DMS79 (cell line): ENCODE results near the gene C3orf52.

ENCODE experiments used
- DNase-seq: peaks from one replicate; lab custom pipeline; 2025; lab: John Stamatoyannopoulos, UW

The C3orf52 gene

DNA sequence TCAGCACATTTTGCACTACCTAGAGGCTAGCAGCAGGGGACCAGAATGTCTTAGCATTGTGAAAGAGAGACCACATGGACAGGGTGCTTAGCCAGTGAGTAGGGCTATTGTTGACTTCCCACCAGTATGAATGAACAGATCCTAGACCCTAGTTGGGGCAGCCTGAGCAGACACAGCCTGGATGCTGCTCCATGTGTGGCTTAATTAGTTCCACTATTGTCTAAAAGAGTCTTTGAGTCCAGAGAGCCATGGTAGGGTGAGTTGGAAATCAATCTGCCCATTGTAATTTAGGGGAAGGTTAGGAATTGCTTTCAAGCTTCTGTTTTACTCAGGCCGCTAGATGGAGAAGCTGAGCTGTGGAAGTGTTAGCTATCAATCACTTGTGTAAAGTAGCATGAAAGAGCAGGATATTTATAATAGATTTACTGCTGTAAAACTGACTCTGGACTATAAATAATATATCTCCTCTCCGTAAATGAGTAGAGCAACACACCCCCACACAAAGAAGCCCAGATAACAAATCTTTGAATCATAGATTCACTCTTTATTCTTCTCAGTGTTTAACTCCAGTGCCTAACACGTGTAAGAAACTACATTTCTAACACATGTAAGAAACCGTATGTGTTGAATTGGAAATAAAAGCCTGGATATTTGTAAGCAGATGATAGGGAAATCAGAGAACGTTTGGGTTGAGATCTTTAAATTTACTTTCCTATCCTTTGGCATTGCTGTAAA is 50.9 kb downstream of the C3orf52 start:
- DNase-seq, result no peak

DNA sequence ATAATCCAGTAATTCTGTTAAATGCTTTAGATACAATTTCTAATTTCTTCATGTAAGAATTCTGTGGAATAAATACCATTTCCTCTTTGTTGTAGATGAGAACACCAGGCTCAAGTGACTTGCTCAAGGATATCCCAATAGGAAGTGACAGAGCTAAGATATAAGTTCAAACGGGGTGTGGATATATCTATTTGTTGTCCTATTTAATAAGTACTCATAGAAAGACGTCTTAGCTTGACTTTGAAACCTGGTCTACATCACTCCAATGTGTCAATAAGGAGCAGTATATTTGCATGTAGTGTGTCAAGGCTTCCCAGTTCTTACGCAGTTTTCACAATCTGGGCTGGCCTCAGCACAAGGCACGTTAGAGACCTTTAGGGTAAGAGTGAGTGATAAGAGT is 51.6 kb downstream of the C3orf52 start:
- DNase-seq, result no peak

DNA sequence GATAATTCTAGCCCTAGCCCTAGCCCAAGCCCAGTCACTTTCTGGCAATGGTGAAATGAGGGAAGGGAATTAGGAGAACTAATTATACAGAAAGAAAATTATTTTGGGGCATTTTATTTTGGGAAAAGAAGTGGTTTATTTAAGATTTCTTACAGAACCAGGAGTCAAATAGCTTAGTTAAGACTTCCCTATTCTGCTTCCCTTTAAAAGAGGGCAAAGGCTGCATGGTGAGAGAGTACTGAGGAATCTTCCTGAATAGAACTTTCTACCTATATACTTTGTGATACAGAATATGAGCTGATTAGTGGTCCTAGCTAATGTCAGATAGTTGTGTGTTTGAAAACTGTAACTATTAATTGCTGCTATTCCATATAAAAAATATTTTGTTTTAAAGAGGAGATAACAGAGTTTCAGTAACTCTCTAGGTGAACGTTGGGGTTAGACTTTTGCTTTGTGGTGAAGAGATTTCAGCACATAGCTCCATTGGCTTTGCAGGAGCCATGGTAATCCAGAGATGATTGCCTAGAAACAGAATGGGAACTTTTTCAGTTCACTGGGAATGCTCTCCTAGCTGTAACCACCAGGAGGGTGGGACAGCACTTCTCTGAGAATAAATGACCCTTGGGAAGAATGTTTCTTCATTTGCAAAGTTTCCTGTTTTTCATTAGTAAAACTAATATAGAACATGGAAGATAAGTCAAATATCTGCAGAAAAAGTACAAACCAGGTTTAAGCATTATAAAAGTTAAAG is 52.2 kb downstream of the C3orf52 start:
- DNase-seq, result no peak

DNA sequence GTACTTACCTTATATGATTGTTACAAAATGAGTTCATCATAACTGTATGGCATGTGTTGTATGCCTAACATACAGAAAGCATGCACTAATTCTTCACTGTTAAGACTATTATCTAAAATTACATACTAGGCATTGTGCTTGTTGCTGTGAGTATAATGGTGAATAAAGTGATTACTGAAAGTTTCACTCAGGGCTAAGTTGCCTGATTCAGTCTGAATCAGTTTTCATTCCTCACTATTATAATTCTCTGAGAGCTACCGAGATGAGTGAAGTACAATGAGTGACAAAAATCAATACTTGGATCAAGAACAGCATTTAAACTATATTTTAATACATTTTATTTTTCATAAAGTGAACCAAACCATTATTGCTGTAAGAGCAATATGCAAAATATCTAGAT is 54.4 kb downstream of the C3orf52 start:
- DNase-seq, result no peak

DNA sequence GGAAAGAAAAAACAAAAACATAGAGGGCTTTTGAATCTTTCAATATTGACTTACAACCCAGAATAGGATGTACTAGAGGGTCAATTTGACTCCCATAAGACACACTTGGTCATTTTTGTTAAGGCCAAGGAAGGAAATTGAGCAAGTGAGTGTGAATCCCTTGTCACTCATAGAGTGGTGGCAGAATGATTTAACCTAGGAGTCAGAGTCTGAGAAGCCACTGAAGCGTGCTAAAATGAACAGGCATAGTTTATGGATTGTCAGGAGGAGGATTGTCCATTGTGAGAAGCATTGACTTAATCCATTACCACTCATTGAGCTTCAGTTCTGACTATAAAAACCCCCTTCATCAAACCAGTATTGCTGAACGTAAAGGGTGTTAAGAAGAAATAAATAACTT is 55.1 kb downstream of the C3orf52 start:
- DNase-seq, result no peak

DNA sequence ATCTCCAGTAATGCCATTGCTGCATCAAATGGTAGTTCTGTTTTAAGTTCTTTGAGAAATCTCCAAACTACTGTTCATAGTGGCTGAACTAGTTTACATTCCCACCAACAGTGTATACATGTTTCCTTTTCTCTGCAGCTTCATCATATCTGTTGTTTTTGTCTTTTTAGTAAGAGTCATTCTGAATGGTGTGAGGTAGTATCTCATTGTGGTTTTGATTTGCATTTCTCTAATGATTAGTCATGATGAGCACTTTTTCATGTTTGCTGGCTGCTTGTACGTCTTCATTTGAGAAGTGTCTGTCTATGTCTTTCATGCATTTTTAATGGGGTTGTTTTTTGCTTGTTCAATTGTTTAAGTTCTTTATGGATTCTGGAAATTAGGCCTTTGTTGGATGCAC is 57.1 kb downstream of the C3orf52 start:
- no peak for DNase-seq

DNA sequence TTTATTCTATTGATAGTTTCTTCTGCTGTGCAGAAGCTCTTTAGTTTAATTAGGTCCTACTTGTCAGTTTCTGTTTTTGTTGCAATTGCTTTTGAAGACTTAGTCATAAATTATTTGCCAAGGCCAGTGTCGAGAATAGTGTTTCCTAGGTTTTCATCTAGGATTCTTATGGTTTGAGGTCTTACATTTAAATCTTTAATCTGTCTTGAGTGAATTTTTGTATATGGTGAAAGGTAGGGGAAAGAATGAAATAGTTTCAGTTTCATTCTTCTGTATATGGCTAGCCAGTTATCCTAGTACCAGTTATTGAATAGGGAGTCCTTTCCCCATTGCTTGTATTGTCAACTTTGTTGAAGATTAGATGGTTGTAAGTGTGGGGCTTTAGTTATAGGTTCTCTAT is 57.5 kb downstream of the C3orf52 start:
- DNase-seq, result no peak

DNA sequence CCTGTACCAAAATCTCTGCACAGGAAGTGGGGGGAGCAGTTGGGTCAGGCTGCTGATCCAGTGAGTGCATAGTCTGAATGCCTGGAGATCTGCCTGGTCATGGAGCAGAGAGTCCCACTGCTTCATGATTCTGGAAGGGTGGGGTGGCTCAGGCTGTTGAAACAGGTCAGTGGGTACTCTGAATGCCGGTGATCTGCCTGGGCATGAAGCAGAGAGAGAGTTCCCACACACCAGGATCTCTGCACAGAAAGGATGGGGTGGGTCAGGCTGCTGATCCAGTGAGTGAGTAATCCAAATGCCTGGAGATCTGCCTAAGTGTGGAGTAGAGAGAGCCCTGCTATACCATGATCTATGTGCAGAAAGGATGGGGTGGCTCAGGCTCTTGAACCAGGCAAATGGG is 62.9 kb downstream of the C3orf52 start:
- no peak for DNase-seq

DNA sequence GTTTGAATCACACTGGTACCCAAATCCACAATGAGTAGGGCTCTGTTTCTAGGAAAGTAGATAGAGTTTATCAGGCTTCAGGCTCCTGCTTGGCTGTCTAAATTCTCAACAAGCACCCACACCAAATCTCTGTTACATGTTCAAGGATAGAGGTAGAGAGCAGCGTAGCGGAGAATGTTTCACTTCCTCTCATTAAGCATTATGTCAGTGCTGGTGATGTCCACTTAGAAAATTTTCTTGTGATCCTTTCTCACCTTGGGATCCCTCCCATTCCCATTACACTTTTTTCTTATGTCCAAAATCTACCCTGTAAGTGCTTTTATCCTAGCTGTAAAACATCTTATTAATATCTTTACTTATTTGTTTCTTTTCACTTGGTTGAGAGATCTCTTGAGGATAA is 81.6 kb downstream of the C3orf52 start:
- DNase-seq, result no peak
